Measurements from ENCODE around the gene ATOH8.

- TF ChIP-seq MYC (IDR thresholded peaks at IDR 0.05; ENCODE audit: insufficient read depth, insufficient read length, insufficient replicate concordance, low read length, severe bottlenecking) (no peak), ATF7 (IDR thresholded peaks at IDR 0.05; ENCODE audit: low read depth) (no peak), CTCF (IDR thresholded peaks at IDR 0.05 in 2 of 3, conservative IDR thresholded peaks at IDR 0.05 in 1 of 3; ENCODE audit: control insufficient read depth in 2 of 3, extremely low read depth in 1 of 3, insufficient read depth in 1 of 3, low read depth in 3 of 3, low read length in 3 of 3) (no peak)
These were observed 10.0 kb downstream of the ATOH8 start for GRCh38 chr2:85763831-85764230.
